ENCODE data around the gene TMEM222. TPM values are rescaled to one million over a fixed set of nuclear protein-coding genes. Genes with fewer than 3 reads are reported as not detected.
A peak's percentile ranks its signal among the peaks of the same experiment; 100 is the strongest.

TMEM222 gene
- total RNA-seq, 2 donors from 2014 or later: 31.5 to 45.1 TPM

GRCh38 chr1:27331426-27331825 is 9.5 kb downstream of the TMEM222 start:
- TF ChIP-seq, protein P1, sequence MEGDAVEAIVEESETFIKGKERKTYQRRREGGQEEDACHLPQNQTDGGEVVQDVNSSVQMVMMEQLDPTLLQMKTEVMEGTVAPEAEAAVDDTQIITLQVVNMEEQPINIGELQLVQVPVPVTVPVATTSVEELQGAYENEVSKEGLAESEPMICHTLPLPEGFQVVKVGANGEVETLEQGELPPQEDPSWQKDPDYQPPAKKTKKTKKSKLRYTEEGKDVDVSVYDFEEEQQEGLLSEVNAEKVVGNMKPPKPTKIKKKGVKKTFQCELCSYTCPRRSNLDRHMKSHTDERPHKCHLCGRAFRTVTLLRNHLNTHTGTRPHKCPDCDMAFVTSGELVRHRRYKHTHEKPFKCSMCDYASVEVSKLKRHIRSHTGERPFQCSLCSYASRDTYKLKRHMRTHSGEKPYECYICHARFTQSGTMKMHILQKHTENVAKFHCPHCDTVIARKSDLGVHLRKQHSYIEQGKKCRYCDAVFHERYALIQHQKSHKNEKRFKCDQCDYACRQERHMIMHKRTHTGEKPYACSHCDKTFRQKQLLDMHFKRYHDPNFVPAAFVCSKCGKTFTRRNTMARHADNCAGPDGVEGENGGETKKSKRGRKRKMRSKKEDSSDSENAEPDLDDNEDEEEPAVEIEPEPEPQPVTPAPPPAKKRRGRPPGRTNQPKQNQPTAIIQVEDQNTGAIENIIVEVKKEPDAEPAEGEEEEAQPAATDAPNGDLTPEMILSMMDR (IDR thresholded peaks at IDR 0.05): no peak
- H3K27ac ChIP-seq: no peak overlapping the region
- DNase-seq (ENCODE audit: low spot score): no peak
- no peak overlapping the region for H3K4me3 ChIP-seq
- no peak for ATAC-seq (ENCODE audit: insufficient number of reproducible peaks, low FRiP score, low read depth)
- peaks cover 56% of the 10 kb centered on the region for H3K36me3 ChIP-seq
- H3K4me1 ChIP-seq (ENCODE audit: control insufficient read depth in 1 of 2, low read depth in 2 of 2): peaks cover 2 to 6% of the 10 kb centered on the region in 2 donors
- no peaks in the 10 kb centered on the region for H3K9me3 ChIP-seq
- no peaks in the 10 kb centered on the region for H3K27me3 ChIP-seq (replicated peaks; ENCODE audit: insufficient read depth)

GRCh38 chr1:27331922-27332321 is 10.0 kb downstream of the TMEM222 start:
- Histone ChIP-seq H3K27ac (no peak overlapping the region), H3K27me3 (replicated peaks; ENCODE audit: insufficient read depth) (no peaks in the 10 kb centered on the region), H3K4me3 (no peak overlapping the region), H3K36me3 (peaks cover 58% of the 10 kb centered on the region), H3K9me3 (no peaks in the 10 kb centered on the region), H3K4me1 (ENCODE audit: control insufficient read depth in 1 of 2, low read depth in 2 of 2) (peaks cover under 1 to 1% of the 10 kb centered on the region in 2 donors)
- ATAC-seq (ENCODE audit: insufficient number of reproducible peaks, low FRiP score, low read depth) (no peak), DNase-seq (ENCODE audit: low spot score) (no peak)
- TF ChIP-seq, protein P1 (IDR thresholded peaks at IDR 0.05): no peak

DNA sequence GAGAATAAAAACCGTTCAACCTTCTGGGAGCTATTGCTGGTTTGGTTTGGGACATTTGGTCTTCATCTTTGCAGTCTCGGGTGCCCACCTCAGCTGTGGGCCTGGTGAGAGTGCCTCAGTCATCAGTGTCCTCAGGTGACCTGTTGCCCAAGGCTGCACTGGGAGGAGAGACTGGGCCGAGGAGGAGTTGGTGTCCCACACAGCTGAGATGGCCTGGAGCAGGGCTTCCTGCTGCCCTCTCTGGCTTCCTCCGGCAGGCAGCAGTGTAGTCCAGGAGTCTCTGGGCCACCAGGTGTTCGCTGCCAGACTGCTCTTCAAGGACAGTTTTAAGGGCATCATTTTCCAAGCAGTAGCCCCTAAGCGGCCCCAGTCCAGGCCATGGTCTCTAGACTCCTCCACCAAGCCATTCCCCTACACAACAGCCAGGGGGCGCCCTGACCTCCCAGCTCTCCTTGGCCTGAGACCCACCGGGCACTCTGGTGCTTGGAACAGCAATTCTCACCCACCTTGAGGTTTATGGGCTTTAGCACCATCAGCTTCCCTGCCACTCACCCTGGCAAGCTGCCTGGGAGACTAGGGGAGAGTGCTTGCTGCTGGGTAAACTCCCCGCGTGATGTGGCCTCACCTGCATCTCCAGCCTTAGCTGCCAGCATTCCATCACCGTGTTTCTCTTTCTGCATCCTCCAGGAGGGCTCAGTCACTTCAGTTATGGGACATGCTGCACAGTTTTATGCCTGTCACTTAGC is 10.7 kb downstream of the TMEM222 start:
- no peak for ATAC-seq (ENCODE audit: insufficient number of reproducible peaks, low FRiP score, low read depth)
- H3K4me1 ChIP-seq (ENCODE audit: control insufficient read depth in 1 of 2, low read depth in 2 of 2): no peaks in the 10 kb centered on the region
- peaks cover 59% of the 10 kb centered on the region for H3K36me3 ChIP-seq
- TF ChIP-seq, protein P1 (IDR thresholded peaks at IDR 0.05): peak; percentile 81
- no peaks in the 10 kb centered on the region for H3K9me3 ChIP-seq
- H3K27ac ChIP-seq: no peak overlapping the region
- H3K27me3 ChIP-seq (replicated peaks; ENCODE audit: insufficient read depth): no peaks in the 10 kb centered on the region
- no peak for DNase-seq (ENCODE audit: low spot score)
- H3K4me3 ChIP-seq: no peak overlapping the region

DNA sequence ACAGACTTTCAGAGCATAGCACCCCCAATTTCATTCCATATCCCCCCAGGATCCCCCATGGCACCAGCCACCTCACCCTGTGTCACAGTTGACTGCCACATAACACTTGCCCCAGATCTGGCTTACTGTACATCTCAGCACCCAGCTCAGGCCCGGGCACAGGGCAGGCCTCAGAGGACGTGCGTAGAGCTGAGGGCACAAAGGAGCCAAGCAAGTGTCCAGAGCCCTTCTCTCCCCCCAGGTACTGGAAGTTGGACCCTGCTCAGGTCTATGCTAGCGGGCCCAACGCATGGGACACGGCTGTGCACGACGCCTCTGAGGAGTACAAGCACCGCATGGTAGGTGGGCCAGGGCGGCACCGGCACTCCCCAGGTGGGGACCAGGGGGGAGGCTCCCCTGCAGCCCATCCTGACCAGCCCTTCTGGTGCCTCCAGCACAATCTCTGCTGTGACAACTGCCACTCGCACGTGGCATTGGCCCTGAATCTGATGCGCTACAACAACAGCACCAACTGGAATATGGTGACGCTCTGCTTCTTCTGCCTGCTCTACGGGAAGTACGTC is 11.8 kb downstream of the TMEM222 start:
- peaks cover 63% of the 10 kb centered on the region for H3K36me3 ChIP-seq
- no peak overlapping the region for H3K27ac ChIP-seq
- TF ChIP-seq, protein P1 (IDR thresholded peaks at IDR 0.05): no peak
- H3K4me3 ChIP-seq: no peak overlapping the region
- no peak for ATAC-seq (ENCODE audit: insufficient number of reproducible peaks, low FRiP score, low read depth)
- no peaks in the 10 kb centered on the region for H3K27me3 ChIP-seq (replicated peaks; ENCODE audit: insufficient read depth)
- DNase-seq (ENCODE audit: low spot score): no peak
- no peaks in the 10 kb centered on the region for H3K9me3 ChIP-seq
- no peaks in the 10 kb centered on the region for H3K4me1 ChIP-seq (ENCODE audit: control insufficient read depth in 1 of 2, low read depth in 2 of 2)

DNA sequence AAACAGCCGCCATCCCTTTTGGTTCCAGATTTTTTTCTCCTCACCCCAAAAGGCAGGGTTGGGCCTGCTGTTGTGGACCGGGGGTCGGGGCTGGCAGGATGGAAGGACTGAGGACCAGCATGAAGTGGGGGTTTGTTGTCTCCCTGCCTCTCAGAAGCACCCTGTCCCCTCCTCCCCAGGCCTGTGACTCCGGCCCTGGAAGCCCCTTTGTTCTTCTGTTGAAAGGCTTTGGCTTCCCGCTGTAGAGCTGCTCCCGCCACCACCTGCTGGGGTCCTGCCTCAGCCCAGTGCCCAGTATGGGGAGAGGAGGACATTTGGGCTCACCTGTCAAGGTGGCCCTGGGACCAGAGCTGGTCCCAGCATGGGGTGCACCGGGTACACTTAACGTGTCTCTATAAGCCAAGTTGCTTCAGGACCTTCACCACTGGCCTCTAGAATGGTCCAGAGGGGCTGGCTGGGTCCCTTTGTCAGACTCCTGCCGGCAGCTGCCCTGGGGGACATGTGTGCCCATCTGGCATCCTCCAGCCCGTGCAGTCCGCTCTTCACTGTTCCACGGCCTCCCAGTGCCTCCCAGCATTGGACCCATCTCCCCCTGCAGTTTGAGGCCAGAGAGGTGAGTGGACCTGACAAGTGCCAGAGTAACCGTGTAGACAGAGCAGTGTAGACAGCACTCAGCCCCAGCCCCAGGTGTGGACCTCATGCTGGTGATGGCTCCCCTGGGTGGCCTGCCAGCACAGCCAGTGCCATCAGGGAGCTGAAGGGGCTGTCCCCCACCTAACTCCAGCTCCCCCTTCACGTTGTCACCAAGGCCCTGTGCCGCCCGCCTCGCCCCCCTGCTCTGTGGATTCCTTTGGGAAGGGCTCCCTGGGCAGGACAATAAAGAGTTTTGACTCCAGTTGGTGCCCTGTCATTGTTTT is 13.8 kb downstream of the TMEM222 start:
- ATAC-seq (ENCODE audit: insufficient number of reproducible peaks, low FRiP score, low read depth): no peak
- Histone ChIP-seq H3K4me1 (ENCODE audit: control insufficient read depth in 1 of 2, low read depth in 2 of 2) (no peaks in the 10 kb centered on the region), H3K36me3 (peaks cover 58% of the 10 kb centered on the region), H3K9me3 (no peaks in the 10 kb centered on the region), H3K27ac (no peak overlapping the region), H3K27me3 (replicated peaks; ENCODE audit: insufficient read depth) (no peaks in the 10 kb centered on the region), H3K4me3 (no peak overlapping the region)
- DNase-seq (ENCODE audit: low spot score): no peak
- TF ChIP-seq, protein P1 (IDR thresholded peaks at IDR 0.05): no peak

Measured in thoracic aorta (tissue), 2 donors.